HL-60 (cell line): Measurements from ENCODE around the gene CDHR5.

Experiments
- DNase-seq, 2 experiments: peaks; one replicate each; pipeline ENCODE4 v3.0.0-alpha.2; 2010 to 2020; ENCODE audit warnings: low read depth in 1 of 2, low spot score in 1 of 2
- H3K27ac ChIP-seq: fragments of 250-450 bp; sonication (Bioruptor Pico); replicated peaks from 2 replicates; pipeline ENCODE4 v1.5.1; 2020; ENCODE audit warnings: mild to moderate bottlenecking, moderate library complexity
- H3K27me3 ChIP-seq: fragments of 250-450 bp; sonication (Bioruptor Pico); 2 replicates; pipeline ENCODE4 v1.5.1; 2021; ENCODE audit warnings: mild to moderate bottlenecking, moderate library complexity; ENCODE audit not compliant: insufficient read depth, poor library complexity, severe bottlenecking
- H3K4me3 ChIP-seq: replicated peaks from 2 replicates; pipeline ENCODE4 v1.5.1; 2011; ENCODE audit warnings: mild to moderate bottlenecking, control low read depth, low read length; ENCODE audit not compliant: insufficient read depth
- CTCF ChIP-seq: IDR thresholded peaks from one replicate; pipeline ENCODE4 v1.5.1; 2011; ENCODE audit warnings: low read length, control low read depth, inconsistent platforms; ENCODE audit not compliant: insufficient read depth
- GABPA ChIP-seq: IDR thresholded peaks from 2 replicates; pipeline ENCODE4 v1.6.1; 2012; ENCODE audit warnings: low read depth
- POLR2AphosphoS5 ChIP-seq: IDR thresholded peaks from 2 replicates; pipeline ENCODE4 v1.6.1; 2012; ENCODE audit warnings: low read depth
- REST ChIP-seq: IDR thresholded peaks from 2 replicates; pipeline ENCODE4 v1.6.1; 2012; ENCODE audit warnings: low read depth; ENCODE audit not compliant: insufficient replicate concordance
- SPI1 ChIP-seq: IDR thresholded peaks from 2 replicates; pipeline ENCODE4 v1.6.1; 2012; ENCODE audit warnings: low read depth, mild to moderate bottlenecking, borderline replicate concordance

CDHR5 gene

GRCh38 chr11:659532-660085, 34.9 kb upstream of the CDHR5 start:
- no peak for TF ChIP-seq POLR2AphosphoS5
- TF ChIP-seq SPI1, result no peak
- TF ChIP-seq REST, result no peak
- no peak for TF ChIP-seq GABPA
- no peak for TF ChIP-seq CTCF
- H3K4me3 ChIP-seq, result no peak overlapping the region
- H3K27me3 ChIP-seq, result no peaks in the 10 kb centered on the region
- no peak overlapping the region for H3K27ac ChIP-seq
- no peak for DNase-seq

GRCh38 chr11:657691-658126, 33.0 kb upstream of the CDHR5 start:
- Histone ChIP-seq H3K27ac (no peak overlapping the region), H3K27me3 (no peaks in the 10 kb centered on the region), H3K4me3 (no peak overlapping the region)
- no peak for TF ChIP-seq SPI1
- TF ChIP-seq GABPA, result no peak
- no peak for TF ChIP-seq CTCF
- TF ChIP-seq POLR2AphosphoS5, result no peak
- no peak for TF ChIP-seq REST
- DNase-seq, result no peak

- Histone ChIP-seq H3K4me3 (no peak overlapping the region), H3K27ac (no peak overlapping the region), H3K27me3 (no peaks in the 10 kb centered on the region)
- TF ChIP-seq REST, result no peak
- no peak for TF ChIP-seq POLR2AphosphoS5
- no peak for TF ChIP-seq CTCF
- TF ChIP-seq SPI1, result no peak
- no peak for TF ChIP-seq GABPA
- DNase-seq, result no peak
Measured at GRCh38 chr11:656866-657265, 32.1 kb upstream of the CDHR5 start.
